HG02571 (cell line): Measurements from ENCODE around the gene PHF2.
"Not testable (repeated sequence)": the region's sequence is repeated elsewhere in the genome, so short reads cannot be mapped to it uniquely, and the experiment has no call there.

Experiments
- ATAC-seq: cut with Tn5 transposase; IDR thresholded peaks from one replicate; pipeline ENCODE4 v1.9.1; 2021; ENCODE audit warnings: mild to moderate bottlenecking, moderate library complexity; ENCODE audit not compliant: unreplicated experiment

Gene PHF2

GRCh38 chr9:93663877-93664548 is 87.6 kb downstream of the PHF2 start:
- ATAC-seq = no peak

GRCh38 chr9:93664549-93665120 is 88.3 kb downstream of the PHF2 start:
- ATAC-seq = no peak

GRCh38 chr9:93665128-93665636 is 88.8 kb downstream of the PHF2 start:
- no peak for ATAC-seq

- ATAC-seq = no peak
Measured at GRCh38 chr9:93665637-93666438, 89.5 kb downstream of the PHF2 start.

GRCh38 chr9:93666439-93666784 is 90.0 kb downstream of the PHF2 start:
- ATAC-seq = not testable (repeated sequence)

- no peak for ATAC-seq
Measured at GRCh38 chr9:93667006-93667405, 90.6 kb downstream of the PHF2 start.

GRCh38 chr9:93667627-93668026 is 91.2 kb downstream of the PHF2 start:
- ATAC-seq = no peak

GRCh38 chr9:93668261-93668871 is 92.0 kb downstream of the PHF2 start:
- no peak for ATAC-seq

GRCh38 chr9:93669116-93669957 is 93.0 kb downstream of the PHF2 start:
- no peak for ATAC-seq

GRCh38 chr9:93669958-93670207 is 93.5 kb downstream of the PHF2 start:
- ATAC-seq = no peak

- ATAC-seq = no peak
Measured at GRCh38 chr9:93670208-93671019, 94.0 kb downstream of the PHF2 start.

GRCh38 chr9:93671020-93671338 is 94.6 kb downstream of the PHF2 start:
- no peak for ATAC-seq

- ATAC-seq = not testable (repeated sequence)
Measured at GRCh38 chr9:93672330-93673020, 96.1 kb downstream of the PHF2 start.

- no peak for ATAC-seq
Measured at GRCh38 chr9:93673021-93673838, 96.8 kb downstream of the PHF2 start.

GRCh38 chr9:93673839-93674334 is 97.5 kb downstream of the PHF2 start:
- no peak for ATAC-seq

- ATAC-seq = no peak
Measured at GRCh38 chr9:93674580-93675335, 98.4 kb downstream of the PHF2 start.

- no peak for ATAC-seq
Measured at GRCh38 chr9:93675336-93676150, 99.2 kb downstream of the PHF2 start.
